Measurements from ENCODE around the gene ZBTB16.

Gene ZBTB16

GRCh38 chr11:114258696-114259095, 199.2 kb downstream of the ZBTB16 start:
- TF ChIP-seq, protein P1, sequence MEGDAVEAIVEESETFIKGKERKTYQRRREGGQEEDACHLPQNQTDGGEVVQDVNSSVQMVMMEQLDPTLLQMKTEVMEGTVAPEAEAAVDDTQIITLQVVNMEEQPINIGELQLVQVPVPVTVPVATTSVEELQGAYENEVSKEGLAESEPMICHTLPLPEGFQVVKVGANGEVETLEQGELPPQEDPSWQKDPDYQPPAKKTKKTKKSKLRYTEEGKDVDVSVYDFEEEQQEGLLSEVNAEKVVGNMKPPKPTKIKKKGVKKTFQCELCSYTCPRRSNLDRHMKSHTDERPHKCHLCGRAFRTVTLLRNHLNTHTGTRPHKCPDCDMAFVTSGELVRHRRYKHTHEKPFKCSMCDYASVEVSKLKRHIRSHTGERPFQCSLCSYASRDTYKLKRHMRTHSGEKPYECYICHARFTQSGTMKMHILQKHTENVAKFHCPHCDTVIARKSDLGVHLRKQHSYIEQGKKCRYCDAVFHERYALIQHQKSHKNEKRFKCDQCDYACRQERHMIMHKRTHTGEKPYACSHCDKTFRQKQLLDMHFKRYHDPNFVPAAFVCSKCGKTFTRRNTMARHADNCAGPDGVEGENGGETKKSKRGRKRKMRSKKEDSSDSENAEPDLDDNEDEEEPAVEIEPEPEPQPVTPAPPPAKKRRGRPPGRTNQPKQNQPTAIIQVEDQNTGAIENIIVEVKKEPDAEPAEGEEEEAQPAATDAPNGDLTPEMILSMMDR (conservative IDR thresholded peaks at IDR 0.05; ENCODE audit: low read depth, low read length): no peak
- no peak overlapping the region for H3K4me3 ChIP-seq (IDR thresholded peaks at IDR 0.05; ENCODE audit: insufficient read depth, low read depth, low read length)
- H2AFZ ChIP-seq (ENCODE audit: low read depth): no peak overlapping the region
- H3K27ac ChIP-seq: no peak overlapping the region
- H3K4me2 ChIP-seq: no peak overlapping the region
- no peaks in the 10 kb centered on the region for H3K79me2 ChIP-seq (ENCODE audit: insufficient read depth, low read depth)
- H3K36me3 ChIP-seq (ENCODE audit: insufficient read depth): no peaks in the 10 kb centered on the region
- no peaks in the 10 kb centered on the region for H3K4me1 ChIP-seq (ENCODE audit: low read depth, poor library complexity, severe bottlenecking)
- H3K27me3 ChIP-seq (ENCODE audit: insufficient read depth, low read depth): no peaks in the 10 kb centered on the region
- H3K9ac ChIP-seq: no peak overlapping the region
- H4K20me1 ChIP-seq (ENCODE audit: insufficient read depth): no peaks in the 10 kb centered on the region

- no peak overlapping the region for H2AFZ ChIP-seq (ENCODE audit: low read depth)
- H3K4me1 ChIP-seq (ENCODE audit: low read depth, poor library complexity, severe bottlenecking): no peaks in the 10 kb centered on the region
- TF ChIP-seq, protein P1 (conservative IDR thresholded peaks at IDR 0.05; ENCODE audit: low read depth, low read length): no peak
- no peaks in the 10 kb centered on the region for H4K20me1 ChIP-seq (ENCODE audit: insufficient read depth)
- no peak overlapping the region for H3K27ac ChIP-seq
- no peaks in the 10 kb centered on the region for H3K36me3 ChIP-seq (ENCODE audit: insufficient read depth)
- no peaks in the 10 kb centered on the region for H3K79me2 ChIP-seq (ENCODE audit: insufficient read depth, low read depth)
- H3K4me3 ChIP-seq (IDR thresholded peaks at IDR 0.05; ENCODE audit: insufficient read depth, low read depth, low read length): no peak overlapping the region
- no peaks in the 10 kb centered on the region for H3K27me3 ChIP-seq (ENCODE audit: insufficient read depth, low read depth)
- no peak overlapping the region for H3K9ac ChIP-seq
- H3K4me2 ChIP-seq: no peak overlapping the region
Measured at GRCh38 chr11:114259124-114259526, 199.6 kb downstream of the ZBTB16 start.

DNA sequence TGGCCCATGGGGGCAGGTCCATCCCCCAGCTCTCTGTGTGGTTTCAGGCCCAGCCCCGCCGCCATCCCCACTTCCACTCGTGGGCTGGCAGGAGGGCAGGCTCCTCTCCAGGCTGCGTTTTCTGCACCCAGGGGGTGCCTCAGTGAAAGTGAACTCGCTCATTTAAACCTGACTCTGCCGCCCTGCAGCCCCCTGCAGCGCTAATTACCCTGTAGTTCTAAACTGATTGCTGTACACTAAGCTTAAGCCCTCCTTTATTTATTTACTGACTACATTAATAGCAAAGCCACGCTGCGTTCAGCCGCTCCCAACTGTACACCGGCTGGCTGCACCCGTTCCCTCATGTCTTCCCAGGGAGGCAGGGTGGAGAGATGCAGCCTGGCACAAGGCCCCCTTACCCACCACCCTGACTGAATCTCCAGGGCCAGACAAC, 200.1 kb downstream of the ZBTB16 start:
- H3K36me3 ChIP-seq (ENCODE audit: insufficient read depth): no peaks in the 10 kb centered on the region
- no peak overlapping the region for H3K4me2 ChIP-seq
- no peaks in the 10 kb centered on the region for H3K79me2 ChIP-seq (ENCODE audit: insufficient read depth, low read depth)
- H2AFZ ChIP-seq (ENCODE audit: low read depth): no peak overlapping the region
- H3K27ac ChIP-seq: no peak overlapping the region
- H4K20me1 ChIP-seq (ENCODE audit: insufficient read depth): no peaks in the 10 kb centered on the region
- H3K4me3 ChIP-seq (IDR thresholded peaks at IDR 0.05; ENCODE audit: insufficient read depth, low read depth, low read length): no peak overlapping the region
- no peaks in the 10 kb centered on the region for H3K27me3 ChIP-seq (ENCODE audit: insufficient read depth, low read depth)
- TF ChIP-seq, protein P1 (conservative IDR thresholded peaks at IDR 0.05; ENCODE audit: low read depth, low read length): no peak
- H3K9ac ChIP-seq: no peak overlapping the region
- no peaks in the 10 kb centered on the region for H3K4me1 ChIP-seq (ENCODE audit: low read depth, poor library complexity, severe bottlenecking)

DNA sequence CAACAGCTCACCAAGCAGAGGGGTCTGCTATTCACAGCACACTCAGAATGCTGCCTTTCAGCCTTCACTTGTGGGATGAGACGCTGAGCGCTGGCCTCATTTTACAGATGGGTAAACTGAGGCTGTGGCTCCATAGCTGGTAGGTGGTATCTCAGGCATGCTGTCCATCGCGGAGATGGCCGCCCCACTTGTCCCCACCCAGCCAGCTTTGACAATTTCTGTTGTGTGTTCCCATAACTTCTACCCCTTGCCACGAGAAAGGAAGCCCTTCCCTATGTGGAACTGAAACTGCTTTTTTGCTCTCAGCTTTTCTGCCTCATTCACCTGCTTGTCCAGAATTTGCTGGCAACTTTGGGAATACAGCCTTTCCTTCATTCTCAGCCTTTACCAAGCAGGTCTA, 200.6 kb downstream of the ZBTB16 start:
- TF ChIP-seq, protein P1 (conservative IDR thresholded peaks at IDR 0.05; ENCODE audit: low read depth, low read length): no peak
- H3K4me1 ChIP-seq (ENCODE audit: low read depth, poor library complexity, severe bottlenecking): no peaks in the 10 kb centered on the region
- no peak overlapping the region for H2AFZ ChIP-seq (ENCODE audit: low read depth)
- no peak overlapping the region for H3K4me2 ChIP-seq
- H3K27ac ChIP-seq: no peak overlapping the region
- no peaks in the 10 kb centered on the region for H3K36me3 ChIP-seq (ENCODE audit: insufficient read depth)
- no peak overlapping the region for H3K4me3 ChIP-seq (IDR thresholded peaks at IDR 0.05; ENCODE audit: insufficient read depth, low read depth, low read length)
- H3K27me3 ChIP-seq (ENCODE audit: insufficient read depth, low read depth): no peaks in the 10 kb centered on the region
- H4K20me1 ChIP-seq (ENCODE audit: insufficient read depth): no peaks in the 10 kb centered on the region
- no peak overlapping the region for H3K9ac ChIP-seq
- no peaks in the 10 kb centered on the region for H3K79me2 ChIP-seq (ENCODE audit: insufficient read depth, low read depth)
